SW 1271 (cell line): ENCODE measurements around the gene CCDC68.

Experiments used
- DNase-seq, 2 experiments: peaks; one replicate each; lab custom pipeline; 2025; lab: John Stamatoyannopoulos, UW

Gene CCDC68

DNA sequence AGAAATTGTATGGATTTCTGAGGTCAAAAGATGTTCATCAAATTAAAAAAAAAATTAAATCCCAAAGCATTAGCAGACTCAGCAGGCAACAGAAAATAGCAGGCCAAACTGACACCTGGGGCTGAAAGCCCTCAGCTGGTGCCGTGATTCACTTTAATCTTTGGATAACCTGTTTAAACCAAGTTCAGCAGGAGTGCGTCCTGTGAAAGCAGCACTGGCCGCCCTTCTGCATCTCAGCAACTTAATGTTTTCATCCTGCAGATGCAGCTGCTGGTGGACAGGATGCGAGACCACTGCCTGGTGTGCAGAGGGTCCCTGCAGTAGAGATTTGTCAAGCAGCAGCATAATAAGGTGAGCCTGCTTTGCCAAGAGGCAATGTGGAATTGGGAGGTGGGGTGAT is 41.2 kb downstream of the CCDC68 start:
- DNase-seq = no peak

DNA sequence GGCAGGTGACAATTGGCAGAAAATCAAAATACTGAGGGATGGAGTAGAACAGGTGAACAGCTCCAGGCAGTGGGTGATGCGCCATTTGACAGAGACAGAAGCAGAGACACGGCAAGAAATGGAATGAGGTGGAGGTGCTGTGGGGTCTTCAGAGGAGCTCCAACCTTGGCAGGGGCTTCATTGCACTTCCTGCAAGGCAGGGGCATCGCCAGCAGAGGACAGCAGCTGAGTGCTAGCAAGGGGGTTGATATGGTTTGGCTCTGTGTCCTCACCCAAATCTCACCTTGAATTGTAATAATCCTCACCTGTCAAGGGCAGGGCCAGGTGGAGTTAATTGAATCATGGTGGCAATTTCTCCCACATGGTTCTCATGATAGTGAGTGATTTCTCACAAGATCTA is 42.8 kb downstream of the CCDC68 start:
- no peak for DNase-seq

DNA sequence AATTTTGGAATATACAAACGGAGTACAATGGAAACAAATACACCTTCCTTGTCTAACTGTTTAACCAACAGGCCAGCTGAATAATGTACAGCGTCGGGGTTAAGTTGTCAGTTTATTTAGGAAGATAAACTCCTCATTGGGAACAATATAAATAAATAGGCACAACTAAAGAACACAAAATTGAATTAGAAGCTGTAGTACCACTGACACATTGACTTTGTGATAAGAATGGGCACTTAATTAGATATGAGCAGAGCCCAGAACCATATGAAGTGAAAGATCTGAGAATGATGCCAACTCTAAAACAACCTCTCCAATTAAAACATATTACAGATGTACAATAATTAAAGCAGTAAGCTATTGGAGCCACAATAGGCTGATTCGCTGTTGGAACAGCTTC is 44.4 kb downstream of the CCDC68 start:
- DNase-seq = no peak

DNA sequence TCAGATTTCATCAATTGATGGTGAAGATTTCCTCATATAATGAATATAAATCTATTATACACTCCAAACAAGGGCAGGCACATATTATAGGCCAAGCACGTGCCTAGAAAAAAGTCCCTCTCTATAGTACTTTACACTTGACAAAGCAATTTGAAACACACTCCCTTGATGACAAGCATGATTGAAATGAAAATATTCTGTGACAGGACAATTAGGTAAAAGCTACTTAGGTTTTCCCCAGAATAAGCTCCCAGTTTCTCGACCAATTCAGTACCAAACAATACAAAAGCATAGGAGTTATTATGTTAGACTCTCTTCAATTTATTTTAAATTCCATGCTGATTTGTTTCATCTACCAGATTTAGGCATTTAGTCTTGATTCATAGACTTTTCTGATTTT is 47.7 kb downstream of the CCDC68 start:
- no peak for DNase-seq

DNA sequence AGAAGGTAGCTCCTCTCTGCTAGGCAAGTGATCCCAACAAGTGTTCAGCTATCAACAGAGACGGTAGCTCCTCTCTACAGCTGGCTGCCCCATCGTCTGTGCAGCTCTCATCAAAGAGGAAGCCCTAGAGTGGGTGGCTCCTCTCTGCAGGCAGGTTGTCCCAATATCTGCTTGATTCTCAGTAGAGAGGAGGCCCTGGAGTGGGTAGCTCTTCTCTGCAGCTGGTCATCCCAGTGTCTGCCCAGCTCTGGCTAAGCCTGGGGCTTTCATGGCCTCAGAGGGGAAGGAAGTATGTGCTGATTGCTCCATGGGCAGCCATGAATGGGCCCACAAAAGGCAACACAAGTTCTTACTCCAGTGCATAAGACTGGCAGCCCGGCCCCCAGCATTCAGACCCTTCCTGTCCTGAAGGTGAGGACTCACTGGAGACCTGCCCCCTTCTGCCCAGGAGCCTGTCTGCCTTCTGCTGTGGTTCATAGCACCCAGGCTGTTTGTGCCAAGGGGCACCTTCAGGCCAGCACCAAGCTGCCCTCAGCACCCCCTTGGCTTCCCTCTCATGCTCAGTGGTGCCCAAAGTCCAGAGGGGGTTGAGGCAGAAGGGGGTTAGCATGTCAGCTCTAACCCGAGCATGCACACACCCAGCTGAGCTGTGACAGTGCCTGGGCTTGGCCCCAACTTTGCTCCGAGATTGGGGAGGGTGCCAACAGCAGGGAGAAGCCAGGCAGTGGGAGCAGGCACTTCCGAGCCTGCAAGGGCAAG is 48.9 kb downstream of the CCDC68 start:
- no peak for DNase-seq

DNA sequence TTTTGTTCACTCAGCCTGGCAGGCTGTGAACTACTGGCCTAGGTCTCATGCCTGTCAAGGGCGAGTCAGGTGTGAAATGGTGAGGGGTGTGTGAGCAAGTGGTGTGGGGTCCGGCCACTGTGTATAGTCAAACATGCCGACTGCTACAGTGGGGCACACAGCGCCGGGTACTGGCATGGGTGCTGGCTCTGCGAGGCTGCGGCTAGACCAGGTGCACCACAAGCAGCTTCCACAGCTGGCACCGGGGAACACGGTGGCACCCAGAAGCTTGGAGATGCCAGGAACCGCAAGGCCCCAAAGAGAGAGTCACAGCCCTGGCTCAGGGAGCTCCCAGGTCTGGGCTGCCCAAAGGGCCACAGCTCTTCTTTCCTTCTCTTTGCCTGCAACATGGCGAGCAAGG is 49.7 kb downstream of the CCDC68 start:
- no peak for DNase-seq

DNA sequence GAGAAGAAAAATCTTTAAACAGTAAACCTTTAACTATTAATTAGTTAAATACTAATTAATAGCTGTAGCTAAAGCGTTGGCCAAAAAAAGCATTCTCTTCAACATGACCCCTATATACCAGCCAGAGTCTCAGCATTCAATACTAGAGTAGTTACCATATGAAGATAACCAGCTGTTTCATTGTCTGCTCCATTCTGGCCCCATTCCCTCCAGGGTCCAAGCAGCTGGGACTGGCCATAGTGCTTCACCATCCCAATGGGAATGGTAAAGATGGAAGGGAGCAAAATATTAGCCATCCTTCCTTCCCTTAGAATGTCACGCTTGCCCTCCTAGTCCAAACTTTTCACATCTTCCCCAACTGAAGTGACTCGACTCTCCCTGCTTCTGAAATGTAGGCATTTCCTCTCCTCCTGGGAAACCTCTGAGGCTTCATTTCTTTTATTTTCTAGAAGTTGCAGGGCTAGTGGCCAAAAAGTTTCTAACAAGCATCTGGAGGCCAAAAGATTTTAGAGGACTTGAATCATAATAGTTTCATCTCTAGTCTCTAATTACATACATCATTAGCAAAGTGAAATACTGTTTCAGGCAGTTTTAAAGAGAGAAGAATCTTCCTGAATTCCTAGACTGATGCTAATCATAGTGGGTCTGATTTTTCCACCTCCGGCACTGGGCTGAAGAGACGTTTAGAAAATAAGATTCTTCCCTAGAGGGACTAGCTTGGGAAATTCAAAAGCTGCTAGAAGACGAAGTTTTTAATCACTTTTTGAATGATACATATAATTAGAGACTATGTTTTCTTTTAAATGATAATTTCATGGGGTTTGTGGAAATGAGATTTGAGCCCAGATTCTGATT is 52.7 kb downstream of the CCDC68 start:
- no peak for DNase-seq

DNA sequence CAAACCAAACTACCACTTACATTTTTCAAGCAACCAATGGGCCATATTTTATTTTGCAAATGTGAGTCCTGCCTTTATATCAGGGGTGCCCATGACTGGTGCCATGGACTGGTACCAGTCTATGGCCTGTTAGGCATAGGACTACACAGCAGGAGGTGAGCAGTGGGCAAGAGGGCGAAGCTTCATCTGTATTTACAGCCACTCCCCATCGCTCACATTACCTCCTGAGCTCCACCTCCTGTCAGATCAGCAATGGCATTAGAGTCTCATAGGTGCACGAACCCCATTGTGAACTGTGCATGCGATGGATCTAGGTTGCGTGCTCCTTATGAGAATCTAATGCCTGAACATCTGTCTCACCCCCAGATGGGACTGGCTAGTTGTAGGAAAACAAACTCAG is 53.6 kb downstream of the CCDC68 start:
- DNase-seq = no peak

DNA sequence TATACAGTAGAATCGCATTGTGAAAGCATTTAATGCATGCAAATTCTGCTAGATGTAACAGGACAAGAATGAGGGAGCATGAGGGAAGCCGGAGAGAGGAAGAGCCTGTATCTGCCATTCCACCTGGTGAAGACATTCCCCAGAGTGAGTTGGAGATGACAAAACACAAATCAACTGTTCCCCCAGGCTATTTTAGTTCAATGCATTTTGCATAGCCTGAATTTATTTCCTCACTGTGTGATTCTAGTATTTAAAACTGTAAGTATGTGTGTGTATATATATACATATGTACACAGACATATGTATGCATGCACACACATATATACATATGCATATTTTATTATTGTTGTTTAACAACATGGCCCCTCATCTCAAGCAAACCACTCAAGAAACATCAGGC is 54.7 kb downstream of the CCDC68 start:
- no peak for DNase-seq

DNA sequence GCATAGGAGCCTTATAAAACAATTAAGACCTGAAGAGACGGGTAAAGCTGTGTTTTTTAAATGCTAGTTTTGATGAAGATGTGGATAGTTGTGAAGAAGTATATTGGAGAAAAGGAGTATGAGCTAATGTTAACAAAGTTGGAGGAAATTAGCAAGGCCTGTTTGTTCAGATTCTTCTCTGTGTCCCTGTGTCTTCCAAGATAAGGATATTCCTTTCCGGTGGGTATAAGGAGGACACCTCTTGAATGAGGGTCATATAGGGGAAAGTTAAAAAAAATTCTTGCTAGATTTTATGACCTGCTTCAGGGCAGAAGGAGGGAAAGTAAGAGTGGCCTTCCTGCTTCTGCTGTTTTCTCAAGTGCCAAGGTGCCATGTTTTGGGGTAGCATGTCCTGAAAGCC is 59.0 kb downstream of the CCDC68 start:
- no peak for DNase-seq

DNA sequence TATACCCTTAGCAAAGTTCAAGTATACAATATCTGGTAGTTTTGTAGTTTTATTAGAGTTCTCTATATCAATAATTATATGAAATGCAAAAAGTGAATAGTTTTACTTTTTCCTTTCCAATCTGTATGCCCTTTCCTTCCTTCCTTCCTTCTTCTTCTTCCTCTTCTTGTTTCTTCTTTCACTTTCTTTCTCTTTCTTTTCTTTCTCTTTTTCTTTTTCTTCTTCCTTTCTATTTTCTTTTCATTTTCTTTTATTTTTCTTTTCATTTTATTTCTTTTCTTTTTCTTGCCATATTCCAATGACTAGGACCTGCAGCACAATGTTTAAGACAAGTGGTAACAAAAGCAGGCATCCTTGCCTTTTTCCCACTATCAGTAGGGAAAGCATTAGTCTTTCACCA is 59.8 kb downstream of the CCDC68 start:
- DNase-seq = no peak

DNA sequence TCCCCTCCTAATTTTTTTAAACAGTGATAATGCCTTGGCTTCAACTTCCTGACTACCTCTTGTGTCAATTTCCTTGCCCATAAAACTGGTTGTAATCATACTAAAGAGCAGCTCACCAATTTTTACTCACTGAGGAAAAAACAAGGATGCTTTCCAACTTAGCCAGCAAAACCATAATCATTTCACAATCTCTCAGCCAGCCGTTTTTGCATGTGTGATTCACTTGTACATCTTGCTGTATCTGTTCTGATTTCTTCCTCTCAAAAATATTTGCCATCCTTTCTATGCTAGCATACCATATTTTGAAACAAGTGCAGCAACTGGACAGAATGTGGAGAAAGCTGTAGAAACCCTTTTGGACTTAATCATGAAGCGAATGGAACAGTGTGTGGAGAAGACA is 70.3 kb downstream of the CCDC68 start:
- no peak for DNase-seq

DNA sequence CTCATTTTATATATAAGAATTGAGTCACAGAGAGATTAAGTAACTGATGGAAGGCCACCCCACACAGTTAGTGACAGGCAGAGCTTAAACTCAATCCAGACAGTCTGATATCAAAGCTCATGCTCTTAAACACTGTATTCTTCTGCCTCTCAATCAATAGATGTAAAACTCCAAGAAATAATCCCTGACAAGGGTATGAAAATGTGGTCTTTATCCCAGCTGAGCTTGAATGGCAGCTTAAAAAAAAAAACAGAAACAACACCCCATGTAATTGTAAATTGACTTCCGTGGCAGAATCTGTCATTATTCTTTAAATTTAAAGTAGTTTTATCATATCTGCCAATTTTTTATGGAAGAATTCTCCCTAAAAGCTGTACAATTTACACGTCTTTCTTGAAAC is 70.9 kb downstream of the CCDC68 start:
- DNase-seq = no peak

DNA sequence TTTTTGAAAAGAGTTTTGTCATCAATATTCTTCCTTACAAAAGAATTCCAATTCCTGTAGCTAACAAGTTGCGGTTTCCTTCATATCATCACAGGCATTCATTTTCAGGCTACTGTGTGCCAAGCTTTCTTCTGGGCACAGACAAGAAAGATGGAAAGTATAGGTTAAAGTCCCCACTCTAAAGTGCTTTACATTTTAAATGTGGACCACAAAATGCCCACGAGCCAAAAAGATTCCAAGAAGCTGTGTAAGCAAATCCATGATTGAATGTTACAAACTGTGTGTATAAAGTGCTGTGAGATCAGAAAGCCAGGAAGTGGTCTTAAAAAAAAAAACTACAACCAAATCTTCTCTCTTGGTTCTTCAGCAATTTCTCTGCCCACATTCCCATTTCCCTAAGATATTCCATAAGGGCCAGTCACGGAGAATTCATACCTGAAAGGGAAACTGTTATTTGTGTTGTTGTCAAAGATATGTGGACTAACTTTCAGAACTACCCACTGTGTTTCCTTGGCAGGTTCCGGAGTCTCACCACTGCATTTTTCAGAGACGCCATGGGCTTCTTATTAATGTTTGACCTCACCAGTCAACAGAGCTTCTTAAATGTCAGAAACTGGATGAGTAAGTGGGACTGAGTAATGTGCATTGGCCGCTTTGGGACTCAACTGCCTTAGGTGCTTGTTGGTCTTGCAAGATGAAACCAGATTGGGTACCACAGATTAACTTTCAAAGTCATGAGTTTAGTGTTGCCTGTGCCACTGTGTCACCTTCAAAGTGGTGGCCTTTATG is 75.3 kb downstream of the CCDC68 start:
- no peak for DNase-seq

DNA sequence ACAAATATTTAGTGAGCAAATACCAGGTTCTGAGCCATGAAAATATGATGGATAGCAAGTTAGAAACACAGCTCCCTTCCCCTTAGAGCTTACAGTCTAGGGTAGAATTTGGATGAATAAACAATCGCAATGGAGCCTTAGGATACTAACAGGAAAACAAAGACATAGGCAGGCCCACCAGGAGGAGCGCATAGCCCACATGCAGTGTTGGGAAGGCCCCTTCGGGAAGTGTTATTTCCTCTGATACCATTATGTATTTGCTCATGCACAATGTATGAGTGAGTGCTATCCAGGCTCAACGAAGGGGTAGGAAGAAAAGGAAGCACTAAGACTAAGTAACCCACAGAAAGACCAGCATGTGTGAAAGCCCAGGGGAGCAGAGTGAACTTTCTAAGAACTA is 76.9 kb downstream of the CCDC68 start:
- DNase-seq = no peak

DNA sequence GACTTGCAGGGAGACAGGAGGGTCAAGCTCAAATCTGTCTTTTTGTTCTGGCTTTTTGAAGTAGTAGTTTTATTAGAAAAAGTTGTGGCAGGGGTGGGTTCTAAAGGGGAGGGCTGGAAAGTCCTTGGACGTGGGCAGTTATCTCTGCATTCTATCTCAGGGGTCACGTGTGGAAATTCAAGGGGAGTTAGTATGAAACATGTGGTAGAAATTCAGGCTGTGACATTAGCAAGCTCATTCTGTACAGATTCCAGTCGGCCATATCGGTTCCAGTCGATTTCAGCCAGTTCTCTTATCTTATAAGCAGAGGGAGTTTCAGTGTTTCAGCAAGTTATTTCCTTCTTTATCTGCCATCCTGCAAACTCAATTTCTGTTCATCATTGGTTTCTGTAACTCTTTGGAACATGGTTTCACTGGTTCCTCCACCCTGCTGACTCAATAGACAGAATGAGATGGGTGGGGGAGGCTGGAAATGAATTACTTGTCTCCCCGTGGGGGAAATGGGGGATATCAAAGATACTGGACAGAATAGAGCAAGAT is 78.0 kb downstream of the CCDC68 start:
- no peak for DNase-seq

DNA sequence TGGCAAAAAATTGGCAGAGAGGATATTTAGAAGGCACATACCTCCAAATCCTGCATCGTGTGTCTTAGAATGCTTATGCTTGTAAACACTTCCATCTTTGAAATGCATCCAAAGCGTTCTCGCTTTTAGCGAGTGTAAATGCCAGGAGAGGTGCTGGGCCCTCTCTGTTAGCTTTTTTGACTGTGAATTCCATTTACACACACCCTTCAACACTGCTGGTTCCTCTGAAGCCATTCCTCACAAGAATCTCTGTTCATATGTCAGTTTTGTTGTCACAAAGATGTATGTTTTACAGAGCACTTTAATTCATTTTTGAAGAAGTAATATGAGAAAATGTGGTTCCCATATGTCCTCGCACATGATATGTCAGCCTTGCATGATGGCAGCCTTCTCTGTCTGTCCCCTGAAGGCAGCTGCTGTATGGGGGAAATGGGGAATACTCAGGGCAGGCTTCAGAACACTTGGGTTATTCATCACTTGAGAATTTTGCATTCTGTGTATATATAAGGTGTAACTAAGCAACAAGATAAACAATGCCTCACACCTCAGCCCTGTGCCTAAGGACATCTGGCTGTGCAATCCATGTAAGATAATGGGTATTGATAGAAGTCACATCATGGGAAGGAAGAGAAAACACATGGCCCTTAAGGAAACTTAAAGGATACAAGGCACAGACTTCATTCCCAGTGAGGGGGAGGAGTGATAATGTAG is 78.7 kb downstream of the CCDC68 start:
- DNase-seq = peak in 1 of 2 experiments; percentile 41

DNA sequence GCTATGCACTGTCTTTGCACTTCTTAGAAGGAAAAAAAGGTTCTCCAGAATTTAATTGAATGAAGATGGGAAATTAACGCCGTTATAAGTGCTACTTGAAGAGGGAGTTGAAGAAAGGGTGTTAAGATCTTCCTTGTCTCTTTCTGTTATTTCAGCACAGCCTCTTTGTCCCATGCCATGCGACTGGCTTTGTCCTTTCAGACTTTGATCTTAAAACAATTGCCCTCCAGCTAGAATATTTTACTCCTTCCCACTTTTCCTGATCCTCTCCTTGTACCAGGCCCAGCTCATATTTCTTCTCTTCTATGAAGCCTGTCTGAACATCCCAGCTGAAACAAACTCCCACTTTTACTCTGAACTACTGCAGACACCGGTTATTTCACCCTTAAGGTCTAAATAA is 79.6 kb downstream of the CCDC68 start:
- DNase-seq = no peak

DNA sequence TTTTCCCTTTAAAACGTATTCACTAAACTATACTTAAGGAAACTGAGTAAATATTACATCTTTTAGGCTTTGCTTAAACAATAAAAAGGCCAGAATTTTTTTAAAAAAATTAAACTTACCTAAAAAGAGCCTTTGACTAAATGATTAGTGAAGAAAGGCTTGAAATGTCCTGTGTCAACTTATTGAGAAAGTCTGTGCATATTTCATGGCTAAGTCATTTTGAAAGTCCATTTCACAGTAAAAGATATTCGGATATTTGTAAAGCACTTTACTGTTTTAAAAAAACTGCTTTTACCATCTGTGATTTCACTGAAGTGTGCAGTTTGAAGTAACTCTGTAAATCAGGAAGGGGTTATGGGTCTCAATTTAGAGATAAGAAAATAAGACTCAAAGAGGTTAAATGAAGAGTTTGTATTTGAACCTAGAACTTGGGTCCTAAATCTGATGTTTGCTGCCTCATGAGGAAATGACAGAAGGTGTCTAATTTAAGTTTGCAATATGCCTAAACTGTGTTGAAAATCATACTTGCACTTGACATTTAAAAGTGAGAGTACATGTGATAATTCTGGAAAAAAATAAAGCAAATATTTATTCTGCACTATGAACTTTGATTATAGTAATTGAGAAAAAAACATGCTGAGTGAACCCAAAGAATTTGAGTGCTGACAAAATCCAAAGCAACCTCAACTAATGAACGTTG is 80.5 kb downstream of the CCDC68 start:
- no peak for DNase-seq

DNA sequence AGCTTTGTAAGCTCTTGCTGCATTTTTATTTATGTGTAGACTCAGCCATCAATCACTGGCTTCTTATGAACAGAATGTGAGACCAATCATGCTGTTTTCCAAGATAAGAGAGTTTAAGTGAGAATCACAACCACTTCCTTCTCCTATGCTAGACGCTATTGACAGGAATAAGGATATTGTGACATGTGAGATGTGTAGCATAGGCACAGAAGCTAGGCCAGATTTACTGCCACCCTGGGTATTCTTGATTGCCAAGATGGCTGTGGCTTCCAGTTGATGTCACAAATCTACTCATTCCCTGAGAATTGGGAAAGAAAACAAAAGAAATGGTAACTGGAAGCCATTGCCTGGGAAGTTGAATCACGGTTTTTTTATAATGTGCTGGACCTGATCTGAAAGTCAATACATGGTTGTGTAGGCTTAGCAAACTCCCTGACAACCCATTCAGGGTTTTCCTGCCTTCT is 81.1 kb downstream of the CCDC68 start:
- no peak for DNase-seq

DNA sequence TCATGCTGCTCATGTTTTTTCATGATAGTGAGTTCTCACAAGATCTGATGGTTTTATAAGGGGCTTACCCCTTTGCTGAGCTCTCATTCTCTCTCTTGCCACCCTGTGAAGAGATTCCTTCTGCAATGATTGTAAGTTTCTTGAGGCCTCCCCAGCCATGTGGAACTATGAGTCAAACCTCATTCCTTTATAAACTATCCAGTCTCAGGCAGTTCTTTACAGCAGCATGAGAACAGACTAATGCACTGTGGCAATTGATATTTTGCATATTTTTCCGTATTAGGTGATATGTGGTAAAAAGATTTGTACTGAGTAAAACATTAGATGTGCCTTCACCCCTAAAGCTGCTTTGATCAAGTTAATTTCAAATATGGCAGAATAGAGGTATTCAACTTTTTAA is 82.2 kb downstream of the CCDC68 start:
- no peak for DNase-seq
